ENCODE results near the gene PANK2.
"Not testable (repeated sequence)": the region's sequence is repeated elsewhere in the genome, so short reads cannot be mapped to it uniquely, and the experiment has no call there.

The PANK2 gene

DNA sequence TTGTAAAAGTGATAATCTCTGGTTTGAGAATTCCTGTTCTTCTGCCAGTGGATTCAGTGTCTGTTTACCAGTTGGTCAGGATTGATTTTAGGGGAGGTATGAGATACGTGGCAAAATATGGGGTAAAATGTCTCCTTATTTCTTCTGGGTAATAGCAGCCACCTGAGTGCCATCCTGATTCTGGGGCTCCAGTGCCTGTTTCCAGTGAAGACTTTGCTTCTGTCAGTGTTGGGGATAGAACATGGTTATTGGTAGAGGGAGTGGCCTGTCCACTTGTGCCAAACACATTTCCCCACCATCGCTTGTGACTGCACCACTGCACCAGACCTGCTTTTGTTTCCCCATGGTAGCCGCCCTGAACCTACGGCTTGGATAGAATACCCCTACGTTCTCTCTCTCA, 15.7 kb downstream of the PANK2 start:
- DNase-seq, result peak in 1 of 2 donors; percentile 17
- H3K27me3 ChIP-seq, result no peaks in the 10 kb centered on the region
- intact Hi-C loops (cut with DNase I; ENCODE audit: low total_unique reads), result no loop called here
- no peak overlapping the region for H3K27ac ChIP-seq
- peaks cover 0 to 90% (median 29%) of the 10 kb centered on the region in 4 donors for H3K4me1 ChIP-seq
- TF ChIP-seq, protein P1, sequence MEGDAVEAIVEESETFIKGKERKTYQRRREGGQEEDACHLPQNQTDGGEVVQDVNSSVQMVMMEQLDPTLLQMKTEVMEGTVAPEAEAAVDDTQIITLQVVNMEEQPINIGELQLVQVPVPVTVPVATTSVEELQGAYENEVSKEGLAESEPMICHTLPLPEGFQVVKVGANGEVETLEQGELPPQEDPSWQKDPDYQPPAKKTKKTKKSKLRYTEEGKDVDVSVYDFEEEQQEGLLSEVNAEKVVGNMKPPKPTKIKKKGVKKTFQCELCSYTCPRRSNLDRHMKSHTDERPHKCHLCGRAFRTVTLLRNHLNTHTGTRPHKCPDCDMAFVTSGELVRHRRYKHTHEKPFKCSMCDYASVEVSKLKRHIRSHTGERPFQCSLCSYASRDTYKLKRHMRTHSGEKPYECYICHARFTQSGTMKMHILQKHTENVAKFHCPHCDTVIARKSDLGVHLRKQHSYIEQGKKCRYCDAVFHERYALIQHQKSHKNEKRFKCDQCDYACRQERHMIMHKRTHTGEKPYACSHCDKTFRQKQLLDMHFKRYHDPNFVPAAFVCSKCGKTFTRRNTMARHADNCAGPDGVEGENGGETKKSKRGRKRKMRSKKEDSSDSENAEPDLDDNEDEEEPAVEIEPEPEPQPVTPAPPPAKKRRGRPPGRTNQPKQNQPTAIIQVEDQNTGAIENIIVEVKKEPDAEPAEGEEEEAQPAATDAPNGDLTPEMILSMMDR (IDR thresholded peaks at IDR 0.05), result no peak
- H3K36me3 ChIP-seq, result peaks cover 17 to 20% (median 19%) of the 10 kb centered on the region in 3 donors
- H3K4me3 ChIP-seq, result no peak overlapping the region
- H3K9me3 ChIP-seq, result no peaks in the 10 kb centered on the region

DNA sequence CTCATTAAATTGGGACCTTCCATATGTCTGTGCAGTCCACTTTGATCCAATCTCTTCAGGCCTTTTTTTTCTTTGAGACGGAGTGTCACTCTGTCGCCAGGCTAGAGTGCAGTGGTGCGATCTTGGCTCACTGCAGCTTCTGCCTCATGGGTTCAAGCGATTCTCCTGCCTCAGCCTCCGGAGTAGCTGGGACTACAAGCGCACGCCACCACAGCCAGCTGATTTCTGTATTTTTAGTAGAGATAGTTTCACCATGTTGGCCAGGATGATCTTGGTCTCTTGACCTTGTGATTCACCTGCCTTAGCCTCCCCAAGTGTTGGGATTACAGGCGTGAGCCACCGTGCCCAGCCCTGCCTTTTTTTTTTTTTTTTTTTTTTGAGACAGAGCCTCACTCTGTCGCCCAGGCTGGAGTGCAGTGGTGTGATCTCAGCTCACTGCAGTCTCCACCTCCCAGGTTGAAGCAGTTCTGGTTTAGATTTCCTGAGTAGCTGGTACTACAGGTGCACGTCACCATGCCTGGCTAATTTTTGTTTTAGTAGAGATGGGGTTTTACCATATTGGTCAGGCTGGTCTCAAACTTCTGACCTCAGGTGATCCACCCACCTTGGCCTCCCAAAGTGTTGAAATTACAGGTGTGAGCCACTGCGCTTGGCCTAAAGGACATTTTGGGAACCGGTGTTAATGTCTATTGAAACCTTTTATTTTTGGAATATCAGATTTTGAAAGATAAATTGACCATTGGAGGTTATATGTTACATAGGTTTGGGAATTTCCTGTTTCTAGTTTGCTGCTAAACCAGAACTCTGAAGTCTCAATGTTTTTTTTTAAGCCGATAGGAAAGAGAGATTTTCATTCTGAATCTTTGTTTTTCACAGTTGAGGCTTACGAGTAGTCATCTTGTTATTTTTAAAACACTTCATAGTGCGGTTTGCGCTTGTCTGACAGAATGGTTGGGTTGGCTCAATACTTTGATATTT, 17.8 kb downstream of the PANK2 start:
- DNase-seq; intact Hi-C loops (cut with DNase I; ENCODE audit: low total_unique reads); H3K4me3 ChIP-seq; H3K27me3 ChIP-seq; H3K27ac ChIP-seq; H3K9me3 ChIP-seq: not testable (repeated sequence)
- H3K36me3 ChIP-seq, result peaks cover 36 to 39% (median 36%) of the 10 kb centered on the region in 3 donors
- H3K4me1 ChIP-seq, result peaks cover 0 to 69% (median 14%) of the 10 kb centered on the region in 4 donors

DNA sequence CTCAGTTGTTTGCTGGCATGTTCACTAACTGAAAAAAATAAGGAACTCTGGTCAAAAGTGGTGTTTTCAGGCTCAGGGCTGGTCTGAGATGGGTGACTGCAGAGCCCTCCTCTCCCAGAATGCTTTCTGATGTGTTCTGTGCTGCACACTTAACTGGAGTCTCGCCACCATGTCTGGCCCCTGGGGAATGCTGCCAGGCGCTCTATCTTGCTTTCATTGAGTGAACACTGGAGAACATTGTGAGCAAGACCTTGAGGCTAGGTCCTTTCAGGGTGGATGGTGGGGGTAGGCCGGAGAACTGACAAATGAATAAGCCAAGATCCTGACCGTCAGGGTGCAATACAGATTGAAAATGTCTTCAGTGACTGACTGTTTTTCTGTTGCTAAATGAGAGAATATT, 19.5 kb downstream of the PANK2 start:
- TF ChIP-seq, protein P1 (IDR thresholded peaks at IDR 0.05), result no peak
- Histone ChIP-seq H3K9me3 (no peaks in the 10 kb centered on the region), H3K27ac (no peak overlapping the region), H3K4me3 (no peak overlapping the region), H3K4me1 (peaks cover 0 to 54% (median 5%) of the 10 kb centered on the region in 4 donors), H3K27me3 (no peaks in the 10 kb centered on the region), H3K36me3 (peaks cover 50 to 51% (median 50%) of the 10 kb centered on the region in 3 donors)
- intact Hi-C loops (cut with DNase I; ENCODE audit: low total_unique reads), result no loop called here
- DNase-seq, result no peak

DNA sequence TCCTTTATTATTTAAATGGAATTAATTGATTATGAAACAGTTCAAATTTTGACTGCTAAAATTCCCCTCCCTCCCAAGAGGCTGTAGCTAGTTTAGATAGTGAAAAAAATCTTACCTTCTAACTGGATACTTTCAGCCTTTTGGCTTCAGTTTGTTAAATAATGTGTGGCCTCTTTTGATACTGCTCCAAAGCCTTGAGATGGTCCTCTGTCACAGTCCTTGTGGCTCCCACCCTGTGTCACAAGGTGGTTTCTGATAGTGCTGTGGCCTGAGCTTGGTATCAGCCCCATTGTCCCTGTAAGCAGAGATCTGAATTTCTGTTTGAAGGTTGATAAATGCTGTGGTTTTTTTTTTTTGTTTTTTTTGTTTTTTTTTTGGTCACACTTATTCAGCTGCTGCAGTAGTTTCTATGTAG, 20.8 kb downstream of the PANK2 start:
- no peaks in the 10 kb centered on the region for H3K9me3 ChIP-seq
- no peaks in the 10 kb centered on the region for H3K27me3 ChIP-seq
- H3K4me3 ChIP-seq, result no peak overlapping the region
- TF ChIP-seq, protein P1 (IDR thresholded peaks at IDR 0.05), result no peak
- intact Hi-C loops (cut with DNase I; ENCODE audit: low total_unique reads), result no loop called here
- H3K4me1 ChIP-seq, result peaks cover 0 to 42% (median 0%) of the 10 kb centered on the region in 4 donors
- H3K27ac ChIP-seq, result no peak overlapping the region
- peaks cover 61 to 63% (median 62%) of the 10 kb centered on the region in 3 donors for H3K36me3 ChIP-seq
- DNase-seq, result no peak

DNA sequence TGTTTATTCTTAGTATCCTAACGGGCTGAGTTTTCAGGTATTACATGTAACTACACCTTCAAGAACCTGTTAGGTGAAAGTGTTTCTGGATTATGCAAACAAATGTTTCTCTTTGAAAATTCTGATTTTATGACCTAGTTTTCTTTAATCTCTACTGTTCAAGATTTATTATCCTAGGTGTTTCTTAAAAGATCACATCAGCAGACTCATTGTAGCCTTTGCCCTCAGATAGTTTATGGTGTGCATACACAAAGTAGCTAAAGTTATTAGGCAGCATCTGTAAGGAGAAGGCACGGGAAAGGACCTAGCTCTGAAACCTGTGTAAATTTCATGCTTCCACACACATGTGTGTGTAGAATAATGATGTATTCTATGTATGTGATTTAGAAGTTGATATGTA, 21.7 kb downstream of the PANK2 start:
- TF ChIP-seq, protein P1 (IDR thresholded peaks at IDR 0.05), result no peak
- H3K27me3 ChIP-seq, result no peaks in the 10 kb centered on the region
- H3K9me3 ChIP-seq, result no peaks in the 10 kb centered on the region
- peaks cover 63 to 68% (median 64%) of the 10 kb centered on the region in 3 donors for H3K36me3 ChIP-seq
- peaks cover 0 to 34% (median 0%) of the 10 kb centered on the region in 4 donors for H3K4me1 ChIP-seq
- H3K27ac ChIP-seq, result no peak overlapping the region
- intact Hi-C loops (cut with DNase I; ENCODE audit: low total_unique reads), result no loop called here
- DNase-seq, result no peak
- H3K4me3 ChIP-seq, result no peak overlapping the region

DNA sequence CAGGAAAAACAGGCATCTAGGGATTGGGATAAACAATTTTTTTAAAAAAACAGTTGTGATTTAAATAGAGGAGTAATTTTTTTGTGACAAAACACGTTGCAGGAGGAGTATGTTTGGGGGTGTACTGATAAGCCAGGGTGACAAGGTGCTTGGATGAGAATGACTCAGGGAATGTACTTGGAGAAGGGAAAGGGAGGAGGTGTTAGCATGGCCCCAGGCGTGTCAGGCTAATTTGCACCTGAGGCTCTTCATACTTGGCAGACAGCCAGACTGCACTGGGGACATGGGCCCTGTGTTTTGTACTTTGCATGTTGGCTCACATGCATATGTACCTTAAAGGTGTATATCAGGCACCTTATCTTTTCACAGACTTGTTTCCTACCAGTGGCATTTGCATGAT, 22.8 kb downstream of the PANK2 start:
- TF ChIP-seq, protein P1 (IDR thresholded peaks at IDR 0.05), result no peak
- Histone ChIP-seq H3K27ac (no peak overlapping the region), H3K27me3 (no peaks in the 10 kb centered on the region), H3K4me3 (no peak overlapping the region), H3K4me1 (peaks cover 0 to 24% (median 4%) of the 10 kb centered on the region in 4 donors), H3K36me3 (peaks cover 64 to 70% (median 70%) of the 10 kb centered on the region in 3 donors), H3K9me3 (no peaks in the 10 kb centered on the region)
- DNase-seq, result no peak
- intact Hi-C loops (cut with DNase I; ENCODE audit: low total_unique reads), result no loop called here

All from tibial artery (tissue), 4 donors.